ENCODE results near the gene SLC9C1.

Gene SLC9C1

DNA sequence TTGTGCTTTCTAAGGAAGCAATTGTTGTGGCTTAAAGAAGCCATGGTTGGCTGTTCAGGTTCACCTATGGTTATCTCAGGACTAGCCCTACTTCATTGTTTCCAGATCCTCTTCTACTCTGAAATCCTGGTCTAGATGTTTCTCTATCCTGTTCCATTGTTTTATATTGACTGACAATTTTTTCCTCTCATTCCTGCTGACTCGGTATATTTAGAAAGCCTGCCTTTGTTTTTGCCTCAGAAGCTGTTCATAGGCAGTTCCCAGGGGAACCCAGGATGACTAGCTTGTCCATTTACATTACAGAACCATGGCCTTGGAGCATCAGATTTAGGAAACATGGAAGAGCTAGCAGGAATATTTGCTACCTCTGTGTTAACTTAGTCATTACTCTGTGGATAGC, 64.0 kb downstream of the SLC9C1 start:
- TF ChIP-seq, protein P1, sequence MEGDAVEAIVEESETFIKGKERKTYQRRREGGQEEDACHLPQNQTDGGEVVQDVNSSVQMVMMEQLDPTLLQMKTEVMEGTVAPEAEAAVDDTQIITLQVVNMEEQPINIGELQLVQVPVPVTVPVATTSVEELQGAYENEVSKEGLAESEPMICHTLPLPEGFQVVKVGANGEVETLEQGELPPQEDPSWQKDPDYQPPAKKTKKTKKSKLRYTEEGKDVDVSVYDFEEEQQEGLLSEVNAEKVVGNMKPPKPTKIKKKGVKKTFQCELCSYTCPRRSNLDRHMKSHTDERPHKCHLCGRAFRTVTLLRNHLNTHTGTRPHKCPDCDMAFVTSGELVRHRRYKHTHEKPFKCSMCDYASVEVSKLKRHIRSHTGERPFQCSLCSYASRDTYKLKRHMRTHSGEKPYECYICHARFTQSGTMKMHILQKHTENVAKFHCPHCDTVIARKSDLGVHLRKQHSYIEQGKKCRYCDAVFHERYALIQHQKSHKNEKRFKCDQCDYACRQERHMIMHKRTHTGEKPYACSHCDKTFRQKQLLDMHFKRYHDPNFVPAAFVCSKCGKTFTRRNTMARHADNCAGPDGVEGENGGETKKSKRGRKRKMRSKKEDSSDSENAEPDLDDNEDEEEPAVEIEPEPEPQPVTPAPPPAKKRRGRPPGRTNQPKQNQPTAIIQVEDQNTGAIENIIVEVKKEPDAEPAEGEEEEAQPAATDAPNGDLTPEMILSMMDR (IDR thresholded peaks at IDR 0.05) = no peak

DNA sequence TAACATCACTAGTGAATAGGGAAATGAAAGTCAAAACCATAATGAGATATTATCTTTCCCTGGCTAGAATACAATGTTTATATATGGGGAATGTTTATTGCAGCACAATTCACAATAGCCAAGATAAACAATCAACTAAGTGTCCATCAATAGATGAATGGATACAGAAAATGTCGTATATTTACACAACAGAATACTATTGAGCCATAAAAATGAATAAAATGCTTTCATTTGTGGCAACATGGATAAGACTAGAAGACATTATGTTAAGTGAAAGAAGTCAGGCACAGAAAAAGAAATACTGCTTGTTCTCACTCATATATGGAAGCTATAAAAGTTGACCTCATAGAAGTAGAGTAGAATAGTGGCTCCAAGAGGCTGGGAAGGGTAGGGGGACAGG, 65.2 kb downstream of the SLC9C1 start:
- TF ChIP-seq, protein P1 (IDR thresholded peaks at IDR 0.05) = no peak

- TF ChIP-seq, protein P1 (IDR thresholded peaks at IDR 0.05) = no peak
Measured at GRCh38 chr3:112200317-112200666, 93.7 kb downstream of the SLC9C1 start.

- TF ChIP-seq, protein P1 (IDR thresholded peaks at IDR 0.05) = no peak
Measured at GRCh38 chr3:112199622-112200316, 94.2 kb downstream of the SLC9C1 start.

DNA sequence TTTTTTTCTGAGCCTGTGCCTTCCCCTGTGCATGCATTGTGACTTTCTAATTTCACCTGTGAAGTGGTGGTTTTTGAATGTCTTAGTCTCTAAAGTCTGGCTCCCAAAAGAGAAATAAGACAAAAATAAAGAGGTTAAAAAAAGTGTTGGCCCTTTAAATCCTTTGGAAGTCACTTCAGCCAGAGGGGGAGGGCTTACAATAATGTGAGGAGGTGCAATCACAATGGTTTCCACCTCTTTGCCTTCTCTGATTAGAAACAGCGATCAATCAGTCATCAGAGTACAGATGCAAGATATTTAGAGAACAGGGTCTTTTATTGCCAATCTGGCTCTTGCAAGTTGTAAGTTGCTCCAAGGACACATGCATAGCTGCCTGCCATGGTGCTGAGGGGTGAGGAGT, 96.9 kb downstream of the SLC9C1 start:
- TF ChIP-seq, protein P1 (IDR thresholded peaks at IDR 0.05) = no peak

GRCh38 chr3:112187300-112187699, 106.7 kb downstream of the SLC9C1 start:
- TF ChIP-seq, protein P1 (IDR thresholded peaks at IDR 0.05) = no peak

- TF ChIP-seq, protein P1 (IDR thresholded peaks at IDR 0.05) = no peak
Measured at GRCh38 chr3:112175646-112176045, 118.4 kb downstream of the SLC9C1 start.

GRCh38 chr3:112175037-112175436, 119.0 kb downstream of the SLC9C1 start:
- TF ChIP-seq, protein P1 (IDR thresholded peaks at IDR 0.05) = no peak

Data from LNCAP (cell line).